Activated CD4-positive, alpha-beta T cell treated with anti-CD3 and anti-CD28 coated beads, Interleukin-2, amount 50 U/mL, for 16 hours (primary cell): ENCODE measurements around the gene ARHGAP19.
"Not testable (repeated sequence)": the region's sequence is repeated elsewhere in the genome, so short reads cannot be mapped to it uniquely, and the experiment has no call there.

ENCODE experiments used
- DNase-seq: peaks from one replicate; pipeline ENCODE4 v3.0.0-alpha.2; 2020

ARHGAP19 gene

DNA sequence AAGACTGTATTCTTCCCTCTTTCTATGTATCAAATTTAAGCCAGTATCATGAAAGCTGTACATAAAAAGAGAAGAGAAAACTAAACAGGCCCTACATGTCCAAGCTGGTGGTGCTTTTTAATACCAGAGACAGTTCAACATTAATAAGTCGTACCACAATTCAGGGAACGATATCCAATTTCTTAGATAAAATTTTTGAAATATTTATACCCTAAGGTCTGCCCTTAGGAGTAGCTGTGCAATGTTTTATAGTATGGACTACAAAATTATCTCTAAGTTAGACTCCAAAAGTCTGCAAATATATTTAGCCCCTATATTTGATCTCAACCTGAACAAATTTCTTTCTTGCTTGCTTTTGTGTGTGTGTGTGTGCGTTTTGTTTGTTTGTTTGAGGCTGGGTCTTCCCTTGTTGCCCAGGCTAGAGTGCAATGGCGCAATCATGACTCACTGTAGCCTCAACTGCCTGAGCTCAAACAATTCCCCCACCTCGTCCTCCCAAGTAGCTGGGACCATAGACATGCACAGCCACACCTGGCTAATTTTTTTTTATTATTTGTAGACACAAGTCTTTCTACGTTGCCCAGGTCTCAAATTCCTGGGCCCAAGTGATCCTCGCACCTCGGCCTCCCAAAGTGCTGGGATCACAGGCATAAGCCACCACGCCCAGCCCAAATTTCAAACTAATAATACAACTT is 13.2 kb downstream of the ARHGAP19 start:
- no peak for DNase-seq

DNA sequence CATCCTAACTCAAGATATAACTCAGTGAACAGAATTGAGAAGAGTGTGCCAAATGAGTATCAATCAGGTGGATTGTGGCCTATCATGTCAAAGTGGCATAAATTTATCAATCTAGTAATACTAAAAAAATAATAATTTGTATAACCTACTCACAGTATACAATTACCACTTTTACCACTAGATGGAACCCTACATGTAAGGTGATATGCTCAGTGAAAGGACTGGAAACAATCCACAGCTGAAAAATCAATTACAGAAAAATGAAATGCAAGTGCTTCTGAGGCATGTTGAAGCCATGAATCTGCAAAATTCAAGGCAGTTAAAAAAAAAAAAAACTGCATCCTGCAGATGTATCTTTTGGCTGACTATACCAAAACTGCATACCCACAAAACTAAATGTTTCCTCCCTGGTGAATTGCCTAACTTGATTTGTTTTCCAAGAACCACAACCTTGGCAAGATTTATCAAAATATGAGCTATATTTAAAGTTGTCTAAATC is 13.9 kb downstream of the ARHGAP19 start:
- DNase-seq, result peak; percentile 55

DNA sequence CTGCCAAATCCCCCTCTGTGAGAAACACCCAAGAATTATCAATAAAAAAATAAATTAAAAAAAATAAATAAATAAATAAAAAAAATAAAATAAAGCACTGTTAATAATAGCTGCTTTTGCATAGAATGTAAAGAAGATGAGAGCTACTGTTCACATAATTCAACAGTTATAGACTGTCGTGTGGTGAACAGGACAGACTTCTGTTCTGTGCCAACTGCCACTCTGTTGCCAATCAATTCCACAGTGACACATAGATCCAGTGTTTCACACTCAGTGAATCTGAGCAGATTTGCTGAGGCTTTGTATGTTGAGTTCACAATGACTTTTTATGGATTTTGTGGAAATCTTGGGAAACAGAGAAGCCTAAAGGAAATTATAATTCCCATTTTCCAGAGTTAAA is 14.9 kb downstream of the ARHGAP19 start:
- no peak for DNase-seq

DNA sequence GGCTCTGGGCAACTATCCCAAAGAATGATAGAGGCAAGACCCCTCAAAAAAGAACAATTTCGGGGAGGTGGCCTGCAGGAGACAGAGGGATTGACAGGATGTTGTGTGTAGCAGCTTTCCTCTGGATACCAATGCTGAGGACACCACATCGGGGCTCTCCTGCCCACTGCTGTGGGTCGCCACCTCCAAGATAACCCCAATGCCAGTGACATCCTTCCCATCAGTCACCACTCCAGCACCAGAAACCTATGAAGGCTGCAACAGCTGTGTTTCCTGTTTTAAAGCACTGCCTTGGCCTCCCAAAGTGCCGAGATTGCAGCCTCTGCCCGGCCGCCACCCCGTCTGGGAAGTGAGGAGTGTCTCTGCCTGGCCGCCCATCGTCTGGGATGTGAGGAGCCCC is 17.6 kb downstream of the ARHGAP19 start:
- DNase-seq, result no peak

DNA sequence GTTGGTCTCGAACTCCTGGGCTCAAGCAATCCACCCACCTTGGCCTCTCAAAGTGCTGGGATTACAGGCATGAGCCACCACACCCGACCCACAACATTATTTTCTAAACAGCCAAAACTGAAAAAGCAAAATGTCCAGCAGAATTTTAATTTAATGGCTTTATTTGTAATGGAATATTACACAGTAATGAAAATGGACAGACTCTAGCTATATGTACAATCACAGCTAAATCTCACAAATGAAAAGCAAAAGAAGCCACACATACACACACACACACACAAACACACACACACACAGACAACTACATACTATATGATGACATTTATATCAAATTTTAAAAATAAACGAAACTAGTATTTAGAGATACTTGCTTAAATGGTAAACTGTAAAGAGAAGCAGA is 18.7 kb downstream of the ARHGAP19 start:
- DNase-seq, result no peak

DNA sequence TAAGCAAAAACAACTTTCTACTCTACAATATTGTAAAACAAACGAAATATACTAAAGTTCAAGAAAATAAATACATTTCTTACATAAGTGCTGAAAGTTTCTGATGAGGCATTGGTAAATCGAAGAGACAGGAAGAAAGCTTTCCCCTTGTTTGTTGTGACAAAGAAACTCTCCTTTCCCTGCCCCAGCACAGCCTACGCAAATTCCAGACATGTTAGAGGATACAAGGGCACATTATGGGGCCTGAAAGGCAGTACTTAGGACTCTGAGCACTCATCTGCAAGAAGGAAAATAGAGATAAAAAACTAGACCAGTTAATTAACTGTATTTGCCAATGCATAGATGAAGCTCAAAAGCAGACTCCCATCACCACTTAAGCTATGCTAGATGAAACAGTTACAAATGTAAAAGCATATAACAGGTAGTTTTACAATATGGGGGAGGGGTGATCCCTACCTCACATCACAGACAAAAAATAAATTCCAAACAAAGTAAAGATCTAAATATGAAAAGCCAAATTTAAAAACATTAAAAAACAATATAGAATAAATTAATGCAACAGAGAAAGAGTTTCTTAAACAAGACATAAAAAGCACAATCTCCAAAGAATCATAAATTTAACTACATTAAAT is 21.8 kb downstream of the ARHGAP19 start:
- no peak for DNase-seq

DNA sequence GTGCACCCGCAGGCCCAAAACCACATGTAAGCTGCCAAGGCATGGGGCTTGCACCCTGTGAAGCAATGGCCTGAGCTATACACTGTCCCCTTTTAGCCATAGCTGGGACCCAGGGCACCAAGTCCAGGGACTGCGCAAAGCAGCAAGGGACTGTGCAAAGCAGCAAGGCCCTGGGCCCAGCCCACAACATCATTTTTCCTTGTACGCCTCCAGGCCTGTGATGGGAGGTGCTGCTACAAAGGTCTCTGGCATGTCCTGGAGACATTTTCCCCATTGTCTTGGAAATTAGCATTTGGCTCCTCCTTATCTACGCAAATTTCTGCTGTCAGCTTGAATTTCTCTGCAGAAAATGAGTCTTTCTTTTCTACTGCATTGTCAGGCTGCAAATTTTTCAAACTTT is 24.8 kb downstream of the ARHGAP19 start:
- no peak for DNase-seq

DNA sequence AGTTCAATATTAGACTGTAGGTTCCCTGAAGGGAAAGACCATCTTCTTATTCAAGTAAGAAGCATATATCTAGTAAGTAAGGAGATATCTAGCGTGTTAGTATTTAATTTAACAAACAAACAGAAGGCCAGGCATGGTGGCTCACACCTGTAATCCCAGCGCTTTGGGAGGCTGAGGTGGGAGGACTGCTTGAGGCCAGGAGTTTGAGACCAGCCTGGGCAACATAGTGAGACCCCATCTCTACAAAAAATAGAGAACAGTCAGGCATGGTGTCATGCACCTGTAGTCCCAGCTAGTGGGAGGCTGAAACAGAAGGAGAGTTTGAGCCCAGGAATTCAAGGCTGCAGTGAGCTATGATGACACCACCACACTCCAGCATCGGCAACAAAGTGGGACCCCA is 27.3 kb downstream of the ARHGAP19 start:
- not testable (repeated sequence) for DNase-seq

DNA sequence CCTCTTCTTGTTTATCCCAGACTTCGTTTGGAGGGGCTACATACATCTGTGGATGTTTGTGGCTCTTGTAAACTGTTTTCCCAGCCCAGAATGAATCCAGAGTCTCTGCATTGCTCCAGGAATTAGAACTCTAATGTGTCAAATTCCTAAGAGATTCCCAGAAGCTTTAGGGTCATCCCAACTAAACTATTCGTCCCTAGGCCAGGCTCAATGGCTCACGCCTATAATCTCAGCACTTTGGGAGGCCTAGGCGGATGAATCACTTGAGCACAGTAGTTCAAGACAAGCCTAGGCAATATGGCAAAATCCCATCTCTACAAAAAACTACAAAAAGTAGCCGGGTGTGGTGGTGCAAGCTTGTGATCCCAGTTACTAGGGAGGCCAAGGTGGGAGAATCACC is 28.5 kb downstream of the ARHGAP19 start:
- no peak for DNase-seq

DNA sequence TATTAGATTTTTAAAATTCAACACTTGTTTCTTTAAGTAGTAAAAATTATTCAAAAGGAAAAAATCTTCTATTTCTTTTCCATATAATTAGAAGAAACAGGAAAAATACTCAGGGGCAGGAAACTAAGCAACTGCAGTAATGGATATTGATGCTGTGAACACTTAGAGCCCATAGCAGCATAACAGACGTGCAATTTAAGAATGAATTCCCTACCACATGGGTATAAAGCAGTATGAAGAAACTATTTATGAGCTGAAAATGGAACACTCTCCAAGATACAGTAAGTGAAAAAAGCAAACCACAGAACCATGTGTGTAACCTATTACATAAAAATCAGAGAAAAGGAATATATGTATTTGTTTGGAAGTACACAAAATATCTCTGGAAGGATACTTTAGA is 30.8 kb downstream of the ARHGAP19 start:
- no peak for DNase-seq

DNA sequence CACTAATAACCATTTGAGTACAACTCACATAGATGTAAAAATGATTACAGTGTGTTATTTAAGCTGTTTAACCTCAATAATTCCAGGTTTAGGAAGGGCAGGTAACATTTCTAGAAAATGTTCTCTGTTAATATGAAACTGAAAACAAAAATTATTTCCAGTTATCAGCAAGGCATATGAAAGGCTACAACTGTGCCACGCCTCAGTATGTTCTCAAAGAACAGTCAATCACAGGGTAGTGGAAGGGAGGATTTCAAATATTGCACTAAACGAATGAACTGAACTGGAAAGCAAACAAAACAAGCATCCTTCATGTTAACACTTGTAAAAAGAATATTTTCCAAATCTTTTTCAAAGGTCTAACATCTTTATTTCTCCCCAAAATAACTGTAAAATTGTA is 31.3 kb downstream of the ARHGAP19 start:
- no peak for DNase-seq

DNA sequence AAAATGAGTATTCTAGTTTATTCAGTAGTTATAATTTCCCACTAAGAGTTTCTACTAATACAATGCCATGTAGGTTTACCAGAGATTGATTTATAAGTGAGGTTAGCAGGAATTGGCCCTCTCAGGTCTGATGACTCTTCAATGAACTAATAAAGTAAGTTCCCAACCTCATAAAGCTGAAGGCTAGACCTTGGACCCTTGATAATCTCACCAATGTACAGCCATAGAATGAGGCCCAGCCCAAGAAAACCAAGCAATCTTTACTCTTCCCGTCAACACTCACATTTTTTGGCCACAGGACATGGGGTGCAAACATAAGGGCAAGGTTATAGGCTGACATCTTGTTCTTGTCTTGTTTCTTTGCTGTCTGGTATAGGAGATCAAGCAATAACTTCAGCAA is 33.3 kb downstream of the ARHGAP19 start:
- no peak for DNase-seq

DNA sequence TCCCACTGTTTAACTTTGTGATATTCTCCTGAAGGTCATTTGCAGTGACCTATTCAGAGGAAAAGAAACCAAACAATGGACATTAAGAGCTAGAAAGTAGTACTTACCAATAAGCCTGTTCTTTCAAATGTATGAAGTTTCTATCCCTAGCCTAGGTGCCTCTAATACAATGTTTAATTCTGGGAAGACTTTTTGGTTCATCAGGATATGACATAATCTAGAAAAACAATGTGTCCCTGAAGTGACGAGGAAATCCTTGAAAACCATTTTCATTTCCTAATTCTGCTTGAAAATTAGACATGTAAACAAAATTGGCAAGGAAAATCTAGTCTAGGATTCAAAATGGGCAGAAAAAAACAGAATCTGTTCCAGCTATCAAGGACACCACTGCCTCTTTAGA is 36.1 kb downstream of the ARHGAP19 start:
- no peak for DNase-seq

DNA sequence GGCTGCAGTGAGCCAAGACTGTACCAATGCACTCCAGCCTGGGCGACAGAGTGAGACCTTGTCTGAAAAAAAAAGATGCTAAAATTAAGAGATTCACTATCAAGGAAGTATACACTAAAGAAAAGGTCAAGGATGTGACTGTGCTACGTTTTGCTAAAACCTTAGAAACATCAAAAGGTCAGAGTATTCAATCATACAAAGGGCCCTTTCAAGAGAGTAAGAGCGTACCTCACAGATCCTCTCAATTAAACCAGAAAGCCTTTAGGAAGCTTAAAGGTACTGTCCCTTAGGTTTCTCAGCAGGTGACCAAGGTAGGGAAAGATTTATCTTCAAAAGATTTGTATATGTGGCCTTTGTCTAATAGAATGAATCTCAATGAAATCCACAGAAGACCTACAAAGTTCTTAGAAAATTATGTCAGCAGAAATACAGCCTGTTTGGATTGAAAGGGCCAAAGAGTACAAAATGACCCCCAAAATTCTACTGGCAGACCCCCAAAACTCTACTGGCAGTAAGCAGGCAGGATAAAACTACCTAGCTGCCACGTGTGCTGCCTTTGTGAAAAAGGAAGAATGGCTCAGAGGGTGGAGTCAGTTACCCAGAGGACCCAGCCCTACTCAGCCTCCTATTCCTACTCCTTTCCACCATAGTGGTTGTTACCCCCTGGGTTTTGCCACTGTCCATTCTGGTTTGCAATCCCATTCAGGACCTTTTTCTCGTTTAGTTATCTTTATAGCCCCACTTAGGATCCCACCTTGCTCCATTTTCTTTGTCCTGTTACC is 36.7 kb downstream of the ARHGAP19 start:
- no peak for DNase-seq

DNA sequence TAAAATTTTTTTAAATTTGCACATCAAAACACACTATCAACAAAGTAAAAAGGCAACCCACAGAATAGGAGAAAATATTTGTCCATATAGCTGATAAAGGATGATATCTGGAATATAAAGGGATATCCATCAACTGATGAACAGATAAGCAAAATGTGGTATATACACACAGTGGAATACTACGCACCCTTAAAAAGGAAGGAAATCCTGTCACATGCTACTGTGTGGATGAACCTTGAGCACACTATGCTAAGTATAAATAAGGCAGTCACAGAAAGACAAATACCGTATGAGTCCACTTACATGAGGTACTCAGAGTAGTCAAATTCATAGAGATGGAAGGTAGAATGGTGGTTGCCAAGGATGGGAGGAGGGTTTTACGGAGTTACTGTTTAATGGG is 37.7 kb downstream of the ARHGAP19 start:
- no peak for DNase-seq

DNA sequence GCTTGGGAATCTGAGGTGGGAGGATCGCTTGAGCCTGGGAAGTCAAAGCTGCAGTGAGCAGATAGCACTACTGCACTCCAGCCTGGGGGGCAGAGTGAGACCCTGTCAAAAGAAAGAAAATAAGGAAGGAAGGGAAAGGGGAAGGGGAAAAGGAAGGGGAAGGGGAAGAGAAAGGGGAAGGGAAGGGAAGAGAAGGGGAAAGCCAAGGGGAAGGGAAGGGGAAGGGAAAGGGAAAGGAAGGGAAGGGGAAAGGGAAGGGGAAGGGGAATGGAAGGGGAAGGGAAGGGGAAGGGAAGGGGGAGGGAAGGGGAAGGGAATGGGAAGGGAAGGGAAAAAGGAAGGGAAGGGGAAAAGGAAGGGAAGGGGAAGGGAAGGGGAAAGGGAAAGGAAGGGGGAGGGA is 41.5 kb downstream of the ARHGAP19 start:
- DNase-seq, result no peak

DNA sequence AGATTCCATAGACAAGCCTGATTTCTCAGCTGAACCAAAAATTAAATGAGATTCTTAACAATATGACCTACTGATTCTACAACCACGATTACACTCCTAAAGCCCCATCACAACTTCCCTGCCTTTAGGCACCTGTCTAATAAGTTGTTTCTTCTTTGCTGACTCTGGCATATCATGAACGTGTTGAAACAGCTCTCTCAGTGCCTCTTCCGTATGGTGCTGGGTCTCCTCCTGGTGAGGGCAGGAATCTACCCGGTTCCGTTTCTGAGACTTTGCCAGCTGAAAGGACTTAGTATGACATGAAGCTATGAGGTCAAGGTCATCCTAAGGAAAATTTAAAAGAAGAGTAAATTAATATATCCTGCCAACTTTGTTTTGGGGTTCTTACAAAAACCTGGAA is 48.6 kb downstream of the ARHGAP19 start:
- no peak for DNase-seq

DNA sequence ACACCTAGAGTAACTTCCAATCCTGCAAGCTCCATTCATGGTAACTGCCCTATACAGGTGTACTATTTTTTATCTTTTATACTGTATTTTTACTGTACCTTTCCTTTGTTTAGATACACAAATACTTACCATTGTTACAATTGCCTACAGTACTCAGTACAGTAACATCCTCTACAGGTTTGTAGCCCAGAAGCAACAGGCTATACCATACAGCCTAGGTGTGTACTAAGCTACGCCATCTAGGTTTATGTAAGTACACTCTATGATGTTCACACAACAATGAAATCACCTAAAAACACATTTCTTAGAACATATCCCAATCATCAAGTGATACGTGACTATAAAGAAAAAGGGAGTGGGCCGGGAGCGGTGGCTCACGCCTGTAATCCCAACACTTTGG is 53.6 kb downstream of the ARHGAP19 start:
- no peak for DNase-seq

DNA sequence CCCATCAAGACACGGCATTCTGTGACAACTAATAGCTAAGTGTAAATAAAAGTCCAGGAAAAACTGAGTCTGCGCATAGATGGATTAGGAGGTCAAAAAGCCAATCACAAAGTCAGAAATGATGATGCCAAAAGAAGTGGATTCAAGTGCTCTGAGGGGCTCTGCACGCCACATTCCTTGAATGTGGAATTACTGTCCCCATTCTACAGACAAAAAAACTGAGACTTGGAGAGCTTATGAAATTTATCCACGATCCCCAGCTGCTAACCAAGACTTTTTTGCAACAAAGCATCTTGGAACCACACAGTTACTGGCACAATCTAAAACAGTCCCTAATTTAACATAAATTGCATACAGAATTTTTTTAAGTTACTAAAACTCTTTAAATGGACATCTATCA is 57.1 kb downstream of the ARHGAP19 start:
- no peak for DNase-seq

DNA sequence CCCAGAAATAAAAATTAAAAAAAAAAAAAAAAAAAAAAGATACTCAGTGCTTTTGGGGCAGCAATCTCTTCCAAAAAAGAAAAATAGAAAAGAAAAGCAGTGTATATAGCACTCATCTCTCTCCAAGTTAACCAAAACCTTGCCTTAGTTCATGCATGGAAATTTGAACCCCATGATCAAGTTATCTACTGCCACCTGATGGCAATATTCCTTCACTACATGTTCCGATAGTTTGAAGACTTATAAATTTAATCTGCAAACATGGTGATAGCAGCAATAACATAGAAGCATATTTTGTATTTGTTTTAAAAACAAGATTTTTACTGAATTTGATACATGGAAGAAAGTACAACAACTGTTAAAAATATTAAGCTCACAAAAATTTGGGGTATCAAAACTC is 58.0 kb downstream of the ARHGAP19 start:
- peak; percentile 51 for DNase-seq

DNA sequence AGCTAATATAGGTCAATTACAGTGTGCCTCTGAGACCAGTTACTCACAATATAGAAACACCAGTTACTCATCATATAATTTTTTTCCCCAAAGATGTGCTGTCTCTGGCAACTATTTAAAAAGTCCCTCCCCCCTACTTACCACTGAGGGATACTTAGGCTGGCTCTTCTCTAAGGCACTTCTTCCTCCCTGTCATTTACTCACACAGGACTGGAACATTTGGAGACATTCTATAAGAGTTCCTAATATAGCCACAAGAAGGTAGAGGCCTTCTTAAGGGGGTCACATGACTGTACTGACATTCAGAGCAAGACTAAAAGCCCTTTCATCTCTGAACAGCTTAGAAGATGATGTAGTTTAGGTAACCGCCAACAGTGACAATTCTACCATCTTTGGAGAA is 62.3 kb downstream of the ARHGAP19 start:
- peak; percentile 63 for DNase-seq

DNA sequence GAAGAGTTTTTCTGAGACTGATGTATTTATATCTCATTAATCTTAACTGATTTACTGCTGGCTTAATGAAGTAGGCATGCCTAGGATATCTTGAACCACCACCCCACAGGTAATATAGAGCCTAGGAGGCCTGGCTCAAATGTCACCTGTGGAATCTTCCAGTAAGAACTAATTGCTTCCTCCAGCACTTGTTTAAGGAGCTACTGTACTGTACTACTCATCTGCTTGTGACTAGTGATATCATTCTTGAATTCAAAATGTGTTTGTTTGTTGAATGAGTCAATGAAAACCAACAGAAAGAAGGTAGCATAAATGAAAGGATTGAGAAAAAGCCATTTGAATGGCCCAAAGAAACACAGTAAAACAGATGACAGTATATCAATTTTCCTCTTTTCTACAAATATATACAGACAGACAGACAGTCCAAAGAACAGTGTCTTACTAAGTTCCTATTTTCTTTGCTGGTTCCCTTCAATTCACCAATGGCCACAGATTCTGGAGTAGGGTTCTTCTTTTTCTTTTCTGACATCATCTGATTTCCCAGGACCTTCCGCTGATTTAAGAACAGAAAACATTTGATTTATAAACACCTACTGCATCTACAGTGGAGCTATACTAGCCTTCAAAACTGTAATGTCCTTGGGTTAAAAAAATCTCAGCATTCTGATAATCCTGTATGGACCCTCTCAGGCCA is 63.0 kb downstream of the ARHGAP19 start:
- peak; percentile 24 for DNase-seq

DNA sequence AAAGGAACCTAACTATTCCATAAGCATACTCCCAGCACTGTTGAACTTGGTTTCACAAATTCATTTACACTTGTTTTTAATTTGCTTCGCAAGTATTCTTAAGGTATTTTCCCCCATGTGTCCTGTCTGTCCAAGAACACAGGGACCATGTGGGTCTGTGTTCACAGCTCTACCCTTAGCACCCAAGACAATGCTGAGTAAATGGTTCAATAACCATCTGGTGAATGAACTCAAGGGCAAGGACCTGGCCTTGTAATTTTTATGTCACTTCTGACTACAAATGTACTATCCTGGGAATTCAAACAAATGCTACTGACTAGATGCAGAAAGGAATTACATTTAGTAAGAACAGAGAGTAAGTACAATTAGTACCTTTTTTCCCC is 63.7 kb downstream of the ARHGAP19 start:
- no peak for DNase-seq
